GM23338 (cell line): ENCODE measurements around the gene SEMA6D. TPM values are rescaled to one million over a fixed set of nuclear protein-coding genes. Genes with fewer than 3 reads are reported as not detected.

ENCODE experiments used
- ATAC-seq: fragments of 200-7000 bp; cut with Tn5 transposase; 3 replicates; pipeline ENCODE4 v1.9.1; 2020
- DNase-seq: peaks from one replicate; pipeline ENCODE4 v3.0.0-alpha.2; 2015; ENCODE audit warnings: low spot score
- H2AFZ ChIP-seq: fragments of 200-600 bp; sonication (generic); 2 replicates; pipeline ENCODE4 v1.8.0; 2016; ENCODE audit warnings: antibody characterized with exemption, mild to moderate bottlenecking, moderate library complexity
- H3F3A ChIP-seq: fragments of 200-600 bp; sonication (generic); replicated peaks from 2 replicates; pipeline ENCODE4 v1.8.0; 2017; ENCODE audit warnings: antibody characterized with exemption, mixed run types, low read depth
- H3K27ac ChIP-seq: fragments of 200-600 bp; sonication (generic); 2 replicates; pipeline ENCODE4 v1.6.1; 2016; ENCODE audit warnings: low read depth
- H3K27me3 ChIP-seq: fragments of 200-600 bp; sonication (generic); 2 replicates; pipeline ENCODE4 v1.8.0; 2016; ENCODE audit warnings: mild to moderate bottlenecking, mixed run types, moderate library complexity; ENCODE audit not compliant: insufficient read depth
- H3K36me3 ChIP-seq: fragments of 200-600 bp; sonication (generic); 2 replicates; pipeline ENCODE4 v1.8.0; 2016; ENCODE audit warnings: mild to moderate bottlenecking; ENCODE audit not compliant: insufficient read depth
- H3K4me1 ChIP-seq: fragments of 200-600 bp; sonication (generic); 2 replicates; pipeline ENCODE4 v1.8.0; 2016; ENCODE audit warnings: mild to moderate bottlenecking, moderate library complexity; ENCODE audit not compliant: insufficient read depth
- H3K4me2 ChIP-seq: fragments of 200-600 bp; sonication (generic); 2 replicates; pipeline ENCODE4 v1.7.1; 2017; ENCODE audit warnings: mixed run types
- H3K4me3 ChIP-seq: fragments of 200-600 bp; sonication (generic); 2 replicates; pipeline ENCODE4 v1.6.1; 2016; ENCODE audit warnings: mixed run types
- H3K79me2 ChIP-seq: fragments of 200-600 bp; sonication (generic); replicated peaks from 2 replicates; pipeline ENCODE4 v1.8.0; 2017; ENCODE audit warnings: mild to moderate bottlenecking; ENCODE audit not compliant: insufficient read depth
- H3K9me2 ChIP-seq: fragments of 200-600 bp; sonication (generic); 2 replicates; pipeline ENCODE4 v1.8.0; 2017; ENCODE audit not compliant: insufficient read depth
- H4K20me1 ChIP-seq: fragments of 200-600 bp; sonication (generic); replicated peaks from 2 replicates; pipeline ENCODE4 v1.8.0; 2017; ENCODE audit warnings: mild to moderate bottlenecking; ENCODE audit not compliant: insufficient read depth
- H3K27ac Mint-ChIP-seq: 2 replicates; pipeline ENCODE4 v1.8.0; 2020; ENCODE audit warnings: inconsistent platforms, mild to moderate bottlenecking, moderate library complexity, mixed read lengths
- H3K27me3 Mint-ChIP-seq: 3 replicates; pipeline ENCODE4 v1.8.0; 2022; ENCODE audit warnings: low read depth, mild to moderate bottlenecking, moderate library complexity, mixed read lengths, inconsistent platforms; ENCODE audit not compliant: insufficient read depth, poor library complexity
- H3K36me3 Mint-ChIP-seq: 3 replicates; pipeline ENCODE4 v1.8.0; 2021; ENCODE audit warnings: low read depth, mild to moderate bottlenecking, inconsistent platforms, moderate library complexity, mixed read lengths
- H3K4me1 Mint-ChIP-seq: 3 replicates; pipeline ENCODE4 v1.8.0; 2020; ENCODE audit warnings: mild to moderate bottlenecking, inconsistent platforms, mixed read lengths
- H3K4me3 Mint-ChIP-seq: 3 replicates; pipeline ENCODE4 v1.8.0; 2021; ENCODE audit warnings: moderate library complexity, mild to moderate bottlenecking, inconsistent platforms, mixed read lengths
- H3K9me3 Mint-ChIP-seq: 3 replicates; pipeline ENCODE4 v1.8.0; 2020; ENCODE audit warnings: moderate library complexity, mild to moderate bottlenecking, inconsistent platforms, mixed read lengths
- CREB1 ChIP-seq: fragments of 250-450 bp; sonication (Bioruptor Pico); IDR thresholded peaks from 2 replicates; pipeline ENCODE4 v1.5.0; 2020; ENCODE audit warnings: low read depth, mild to moderate bottlenecking, moderate library complexity
- CTCF ChIP-seq, 2 experiments: fragments of 200-600 bp in 1 of 2; sonication (generic) in 1 of 2; conservative IDR thresholded peaks; 2 replicates each; pipeline versions ENCODE4 v1.5.1 to v1.6.1; 2016 to 2017; ENCODE audit warnings: antibody characterized with exemption in 2 of 2, low read depth in 2 of 2, mild to moderate bottlenecking in 2 of 2, moderate library complexity in 1 of 2
- ETS1 ChIP-seq: IDR thresholded peaks from 2 replicates; pipeline ENCODE4 v1.6.1; 2016; ENCODE audit warnings: antibody characterized with exemption
- EZH2 ChIP-seq: fragments of 200-600 bp; sonication (generic); IDR thresholded peaks from one replicate; pipeline ENCODE4 v1.8.0; 2017; ENCODE audit warnings: antibody characterized with exemption, mild to moderate bottlenecking, low read depth; ENCODE audit not compliant: unreplicated experiment
- EZH2phosphoT487 ChIP-seq: fragments of 200-600 bp; sonication (generic); IDR thresholded peaks from one replicate; pipeline ENCODE4 v1.8.1; 2018; ENCODE audit warnings: antibody characterized with exemption; ENCODE audit not compliant: unreplicated experiment
- JUNB ChIP-seq: IDR thresholded peaks from one replicate; pipeline ENCODE4 v1.6.1; 2016; ENCODE audit warnings: antibody characterized with exemption; ENCODE audit not compliant: unreplicated experiment
- NANOG ChIP-seq: IDR thresholded peaks from 2 replicates; pipeline ENCODE4 v1.6.1; 2016; ENCODE audit warnings: antibody characterized with exemption, borderline replicate concordance
- POLR2AphosphoS5 ChIP-seq: IDR thresholded peaks from 2 replicates; pipeline ENCODE4 v1.6.1; 2016; ENCODE audit warnings: antibody characterized with exemption, low read depth
- REST ChIP-seq: IDR thresholded peaks from one replicate; pipeline ENCODE4 v1.6.1; 2018; ENCODE audit warnings: antibody characterized with exemption; ENCODE audit not compliant: unreplicated experiment
- STAT1 ChIP-seq: IDR thresholded peaks from one replicate; pipeline ENCODE4 v1.6.1; 2016; ENCODE audit warnings: antibody characterized with exemption; ENCODE audit not compliant: unreplicated experiment
- ZNF114 ChIP-seq: fragments of 250-450 bp; sonication (Bioruptor Pico); IDR thresholded peaks from 2 replicates; pipeline ENCODE4 v1.5.0; 2020; ENCODE audit warnings: mild to moderate bottlenecking, moderate library complexity
- ZNF331 ChIP-seq: fragments of 250-450 bp; sonication (Bioruptor Pico); IDR thresholded peaks from 2 replicates; pipeline ENCODE4 v1.5.0; 2020; ENCODE audit warnings: low read depth, mild to moderate bottlenecking, moderate library complexity
- ZNF462 ChIP-seq: fragments of 250-450 bp; sonication (Bioruptor Pico); IDR thresholded peaks from 2 replicates; pipeline ENCODE4 v1.5.0; 2020; ENCODE audit warnings: mild to moderate bottlenecking, moderate library complexity
- polyA plus RNA-seq: library from polyadenylated mRNA; unstranded; fragments of >200 nt; fragmentation: Nextera tagmentation; extraction: Ambion mirVana; gene quantifications from 2 replicates; pipeline ENCODE4 v1.2.1, GENCODE V29; 2016
- total RNA-seq: library from RNA; depleted of rRNA; stranded (reverse); fragments of >200 nt; shearing (Covaris generic); gene quantifications from 2 replicates; pipeline ENCODE4 v1.2.3, GENCODE V29; 2014

The SEMA6D gene
- total and polyA plus RNA-seq, 2 experiments from 2014 or later = 0.37 to 0.97 TPM

- H3K27ac Mint-ChIP-seq = no peak overlapping the region
- H3K4me3 ChIP-seq = no peak overlapping the region
- H3K4me1 ChIP-seq = peaks cover 4% of the 10 kb centered on the region
- no peak overlapping the region for H3K27ac ChIP-seq
- no peak overlapping the region for H3K4me3 Mint-ChIP-seq
- DNase-seq = no peak
- ATAC-seq = no peak
- peaks cover 7% of the 10 kb centered on the region; the same call in 2 of the 3 replicates for H3K4me1 Mint-ChIP-seq
- no peaks in the 10 kb centered on the region for H3F3A ChIP-seq
- H3K27me3 ChIP-seq = peaks cover 6% of the 10 kb centered on the region
- peaks cover 3% of the 10 kb centered on the region for H3K27me3 Mint-ChIP-seq
- no peaks in the 10 kb centered on the region for H4K20me1 ChIP-seq
- H3K9me3 Mint-ChIP-seq = no peaks in the 10 kb centered on the region
- H2AFZ ChIP-seq = no peak overlapping the region
- H3K36me3 Mint-ChIP-seq = no peaks in the 10 kb centered on the region
- no peaks in the 10 kb centered on the region for H3K79me2 ChIP-seq
- TF ChIP-seq EZH2 = no peak
- no peak for TF ChIP-seq ZNF331 (CRISPR knock-in tag)
- TF ChIP-seq STAT1 = no peak
- no peak for TF ChIP-seq NANOG
- TF ChIP-seq ETS1 = no peak
- TF ChIP-seq CTCF (conservative IDR thresholded peaks at IDR 0.05; ENCODE audit: low read depth in 2 of 2) = no peak
- TF ChIP-seq ZNF462 (CRISPR knock-in tag) = no peak
- no peak for TF ChIP-seq REST
- TF ChIP-seq ZNF114 = no peak
- TF ChIP-seq CREB1 (CRISPR knock-in tag) = no peak
- TF ChIP-seq POLR2AphosphoS5 = no peak
- no peak for TF ChIP-seq EZH2phosphoT487
- TF ChIP-seq JUNB = no peak
- H3K4me2 ChIP-seq = no peak overlapping the region
- no peaks in the 10 kb centered on the region for H3K36me3 ChIP-seq
- H3K9me2 ChIP-seq = no peaks in the 10 kb centered on the region
Measured at GRCh38 chr15:47725906-47726305, 8.6 kb downstream of the SEMA6D start.
